AG04450 (cell line): ENCODE data around the gene IMMP2L. TPM values are rescaled to one million over a fixed set of nuclear protein-coding genes. Genes with fewer than 3 reads are reported as not detected.

Experiments
- CTCF ChIA-PET: fragments of 300-600, 350-600 bp; formaldehyde crosslinking; extraction: SDS; loops from one replicate; lab custom pipeline; 2022; ENCODE audit warnings: antibody characterized with exemption, inconsistent platforms; lab: Charles Lee
- POLR2A ChIA-PET: fragments of 350-600 bp; formaldehyde crosslinking; extraction: SDS; loops from one replicate; lab custom pipeline; 2021; ENCODE audit warnings: antibody characterized with exemption, inconsistent platforms; lab: Yijun Ruan, JAX
- DNase-seq: peaks from one replicate; pipeline ENCODE4 v3.0.0-alpha.2; 2011; ENCODE audit warnings: low read depth, low spot score
- H3K27ac ChIP-seq: one replicate; pipeline ENCODE4 v1.5.1; 2012; ENCODE audit warnings: low read depth, low read length, control low read depth
- H3K27me3 ChIP-seq: one replicate; pipeline ENCODE4 v1.6.0; 2012; ENCODE audit warnings: low read length; ENCODE audit not compliant: control insufficient read depth, insufficient read depth
- H3K4me3 ChIP-seq: 2 replicates; pipeline ENCODE4 v1.5.1; 2011; ENCODE audit warnings: mild to moderate bottlenecking, low read depth, low read length, control low read depth
- H3K9me3 ChIP-seq: 2 replicates; pipeline ENCODE4 v1.5.1; 2012; ENCODE audit warnings: low read length; ENCODE audit not compliant: control insufficient read depth, insufficient read depth
- CTCF ChIP-seq: IDR thresholded peaks from 2 replicates; pipeline ENCODE4 v1.5.1; 2011; ENCODE audit warnings: low read depth, low read length, control low read depth, inconsistent platforms
- polyA plus RNA-seq: library from polyadenylated mRNA; depleted of rRNA; stranded (reverse); fragments of >200 nt; gene quantifications from 2 replicates; pipeline ENCODE4 v1.2.3, GENCODE V29; 2011

IMMP2L gene
- polyA plus RNA-seq, 1 experiment, result 8.0 TPM

GRCh38 chr7:111094419-111094818 is 467.9 kb downstream of the IMMP2L start:
- POLR2A ChIA-PET, result no interaction called here
- TF ChIP-seq CTCF, result no peak
- DNase-seq, result no peak
- Histone ChIP-seq H3K27ac (no peak overlapping the region), H3K27me3 (no peaks in the 10 kb centered on the region), H3K9me3 (no peaks in the 10 kb centered on the region), H3K4me3 (no peak overlapping the region)
- CTCF ChIA-PET, result interaction anchor here (0.6 kb wide), 2 partner anchors 371 to 658 kb away, joined by 3 to 9 read pairs; no protein-coding TSS in a partner anchor

GRCh38 chr7:111093496-111093895 is 468.8 kb downstream of the IMMP2L start:
- no peak for TF ChIP-seq CTCF
- ChIA-PET POLR2A (no interaction called here), CTCF (interaction anchor here (0.6 to 1.1 kb wide), 2 partner anchors 10 to 902 kb away, joined by 3 to 4 read pairs; no protein-coding TSS in a partner anchor)
- Histone ChIP-seq H3K27ac (no peak overlapping the region), H3K27me3 (no peaks in the 10 kb centered on the region), H3K9me3 (no peaks in the 10 kb centered on the region), H3K4me3 (no peak overlapping the region)
- no peak for DNase-seq

GRCh38 chr7:111092406-111093236 is 469.7 kb downstream of the IMMP2L start:
- peak overlapping the region; percentile 55 for H3K4me3 ChIP-seq
- ChIA-PET POLR2A (no interaction called here), CTCF (interaction anchor here (0.6 to 1.2 kb wide), 5 partner anchors 9 to 986 kb away, joined by 3 to 4 read pairs (median 3); no protein-coding TSS in a partner anchor)
- no peak for DNase-seq
- H3K9me3 ChIP-seq, result no peaks in the 10 kb centered on the region
- H3K27me3 ChIP-seq, result no peaks in the 10 kb centered on the region
- H3K27ac ChIP-seq, result no peak overlapping the region
- TF ChIP-seq CTCF, result no peak

- Histone ChIP-seq H3K9me3 (no peaks in the 10 kb centered on the region), H3K4me3 (peak overlapping the region; percentile 55), H3K27ac (no peak overlapping the region), H3K27me3 (no peaks in the 10 kb centered on the region)
- ChIA-PET CTCF (interaction anchor here (0.7 to 1.5 kb wide), 4 partner anchors 8 to 644 kb away, joined by 3 to 7 read pairs (median 4); no protein-coding TSS in a partner anchor), POLR2A (no interaction called here)
- no peak for DNase-seq
- TF ChIP-seq CTCF, result no peak
These were observed 470.5 kb downstream of the IMMP2L start for GRCh38 chr7:111091593-111092358.
